HG02973 (cell line): ENCODE measurements around the gene KRTAP12-1.
"Not testable (repeated sequence)": the region's sequence is repeated elsewhere in the genome, so short reads cannot be mapped to it uniquely, and the experiment has no call there.

ENCODE experiments used
- ATAC-seq: cut with Tn5 transposase; IDR thresholded peaks from one replicate; pipeline ENCODE4 v1.9.1; 2021; ENCODE audit warnings: moderate library complexity; ENCODE audit not compliant: unreplicated experiment

The KRTAP12-1 gene

GRCh38 chr21:44699502-44700001 lies 17.6 kb upstream of the KRTAP12-1 start:
- no peak for ATAC-seq

- no peak for ATAC-seq
Observed at GRCh38 chr21:44697811-44698734, 16.1 kb upstream of the KRTAP12-1 start.

DNA sequence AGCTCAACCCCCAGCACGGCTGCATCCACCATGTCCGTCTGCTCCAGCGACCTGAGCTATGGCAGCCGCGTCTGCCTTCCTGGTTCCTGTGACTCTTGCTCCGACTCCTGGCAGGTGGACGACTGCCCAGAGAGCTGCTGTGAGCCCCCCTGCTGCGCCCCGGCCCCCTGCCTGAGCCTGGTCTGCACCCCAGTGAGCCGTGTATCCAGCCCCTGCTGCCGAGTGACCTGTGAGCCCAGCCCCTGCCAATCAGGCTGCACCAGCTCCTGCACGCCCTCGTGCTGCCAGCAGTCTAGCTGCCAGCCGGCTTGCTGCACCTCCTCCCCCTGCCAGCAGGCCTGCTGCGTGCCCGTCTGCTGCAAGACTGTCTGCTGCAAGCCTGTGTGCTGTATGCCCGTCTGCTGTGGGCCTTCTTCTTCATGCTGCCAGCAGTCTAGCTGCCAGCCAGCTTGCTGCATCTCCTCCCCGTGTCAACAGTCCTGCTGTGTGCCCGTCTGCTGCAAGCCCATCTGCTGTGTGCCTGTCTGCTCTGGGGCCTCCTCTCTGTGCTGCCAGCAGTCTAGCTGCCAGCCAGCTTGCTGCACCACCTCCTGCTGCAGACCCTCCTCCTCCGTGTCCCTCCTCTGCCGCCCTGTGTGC lies 15.3 kb upstream of the KRTAP12-1 start, which contains the start of gene KRTAP10-12:
KRTAP10-12 (plus strand) TSS at position 1 of the 639 bp plus-strand sequence; CDS start at position 31, 30 bp downstream.
- ATAC-seq, result not testable (repeated sequence)

DNA sequence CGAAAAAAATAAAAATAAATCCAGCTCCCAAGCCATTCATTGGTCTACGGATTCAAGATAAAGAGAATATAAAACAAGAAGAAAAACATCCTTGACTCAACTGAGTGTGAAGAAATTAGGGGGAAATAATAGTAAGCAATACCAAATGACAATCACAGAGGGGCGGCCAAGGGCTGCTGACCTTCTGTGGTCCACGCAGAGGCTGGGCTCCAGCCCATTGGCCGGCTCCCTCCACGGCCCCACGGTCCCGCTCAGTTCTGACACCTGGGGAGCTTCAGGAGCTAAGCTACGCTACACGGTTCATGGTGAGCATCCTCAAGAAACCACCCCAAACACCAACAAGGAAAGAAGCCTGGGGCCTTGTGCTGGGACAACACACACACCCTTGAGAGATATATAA lies 14.6 kb upstream of the KRTAP12-1 start:
- no peak for ATAC-seq

DNA sequence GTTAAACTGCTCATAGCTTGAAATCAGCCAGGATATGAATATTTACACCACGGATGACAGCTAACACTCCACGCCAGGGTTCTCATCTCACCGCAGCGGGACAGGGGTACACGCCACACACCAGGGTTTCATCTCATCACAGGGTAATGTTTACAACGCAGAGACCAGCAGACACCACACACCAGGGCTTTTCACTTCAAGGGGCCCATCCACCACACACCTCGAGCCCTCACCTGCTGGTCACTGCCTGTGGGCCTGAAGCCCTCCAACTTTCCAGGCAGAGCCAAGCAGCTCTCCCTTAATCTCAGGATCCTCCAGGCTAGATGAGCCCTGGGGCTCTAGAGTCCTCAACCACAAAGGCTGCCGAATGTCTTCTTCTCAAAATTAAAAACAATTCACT lies 13.7 kb upstream of the KRTAP12-1 start:
- no peak for ATAC-seq

DNA sequence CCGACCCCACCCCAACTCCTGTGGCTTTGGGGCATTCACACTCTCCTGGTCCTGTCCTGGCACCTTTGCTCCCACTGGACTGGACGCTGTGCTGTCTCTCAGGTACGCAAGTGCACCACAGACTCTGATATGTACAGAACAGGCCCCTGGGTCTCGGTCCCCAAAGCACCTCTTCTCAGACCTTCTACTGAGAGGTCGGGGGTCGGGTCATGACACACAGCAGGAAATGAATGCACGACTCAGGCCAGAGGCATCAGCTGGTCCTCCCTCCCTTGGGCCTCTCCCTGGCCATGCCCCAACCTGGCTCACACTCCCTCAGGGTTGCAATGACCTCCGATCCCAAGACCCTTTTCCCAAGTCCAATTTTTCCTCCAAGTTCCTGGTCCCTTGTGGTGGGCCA lies 13.2 kb upstream of the KRTAP12-1 start:
- no peak for ATAC-seq

GRCh38 chr21:44694776-44695175 lies 12.8 kb upstream of the KRTAP12-1 start:
- ATAC-seq, result no peak

GRCh38 chr21:44692798-44693512 lies 11.0 kb upstream of the KRTAP12-1 start:
- no peak for ATAC-seq

- ATAC-seq, result no peak
Observed at GRCh38 chr21:44691686-44692085, 9.7 kb upstream of the KRTAP12-1 start.

- ATAC-seq, result not testable (repeated sequence)
Observed at GRCh38 chr21:44689740-44690139, 7.8 kb upstream of the KRTAP12-1 start.

DNA sequence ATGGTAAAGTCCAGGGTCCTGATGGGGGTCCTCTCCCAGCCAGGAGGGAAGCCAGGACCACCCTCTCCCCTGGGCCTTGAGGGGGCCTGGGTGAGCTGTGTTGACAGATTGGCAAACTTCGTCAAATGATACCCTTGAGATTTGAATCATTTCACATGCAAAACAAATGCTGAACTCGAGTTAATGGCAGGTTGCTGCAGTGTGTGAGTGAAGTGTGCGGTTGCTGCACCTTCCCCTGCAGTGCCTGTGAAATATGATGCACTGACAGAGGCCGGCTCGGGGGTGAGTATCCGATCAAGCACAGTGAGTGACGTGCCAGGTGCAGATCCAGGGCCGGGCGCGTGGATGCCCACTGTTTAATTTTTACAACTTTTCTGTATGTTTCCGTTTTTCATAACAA lies 5.7 kb upstream of the KRTAP12-1 start:
- ATAC-seq, result no peak

- ATAC-seq, result no peak
Observed at GRCh38 chr21:44686843-44687561, 5.0 kb upstream of the KRTAP12-1 start.

- ATAC-seq, result no peak
Observed at GRCh38 chr21:44686000-44686781, 4.2 kb upstream of the KRTAP12-1 start.

GRCh38 chr21:44685050-44685449 lies 3.1 kb upstream of the KRTAP12-1 start:
- ATAC-seq, result not testable (repeated sequence)

GRCh38 chr21:44684483-44684882 lies 2.5 kb upstream of the KRTAP12-1 start:
- no peak for ATAC-seq

DNA sequence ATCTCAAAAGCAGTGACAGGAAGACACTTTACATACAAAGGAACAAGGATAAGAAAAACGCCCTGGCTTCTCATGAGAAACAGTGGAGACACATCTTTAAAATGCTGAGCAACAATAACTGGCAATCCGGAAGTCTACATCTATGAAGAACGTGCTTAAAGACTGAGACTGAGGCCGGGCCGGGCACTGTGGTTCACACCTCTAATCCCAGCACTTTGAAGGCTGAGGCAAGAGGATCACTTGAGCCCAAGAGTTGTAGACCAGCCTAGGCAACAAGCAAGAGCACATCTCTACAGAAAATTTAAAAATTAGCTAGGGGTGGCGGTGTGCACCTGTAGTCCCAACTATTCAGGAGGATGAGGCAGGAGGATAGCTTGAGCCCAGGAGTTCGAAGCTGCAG lies 2.1 kb upstream of the KRTAP12-1 start:
- ATAC-seq, result no peak

GRCh38 chr21:44682580-44683151 lies 703 bp upstream of the KRTAP12-1 start:
- ATAC-seq, result no peak

GRCh38 chr21:44681152-44681551 lies 811 bp downstream of the KRTAP12-1 start:
- no peak for ATAC-seq

DNA sequence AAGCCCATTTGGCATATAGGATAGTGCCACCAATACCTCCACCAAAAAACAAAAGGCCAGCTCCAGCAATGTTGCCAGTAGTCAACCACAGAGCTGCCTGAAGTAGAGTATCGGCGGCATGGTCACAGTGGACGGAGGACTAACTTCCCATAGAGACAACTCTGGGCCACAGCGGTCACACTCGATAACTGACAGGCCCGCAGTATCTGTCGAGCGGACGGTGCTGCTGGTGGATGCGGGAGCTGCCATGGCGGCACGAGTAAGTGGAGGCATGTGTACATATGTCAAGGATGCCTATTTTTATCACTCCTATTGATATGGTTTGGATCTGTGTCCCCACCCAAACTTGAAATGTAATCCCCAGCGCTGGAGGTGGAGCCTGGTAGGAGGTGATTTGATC lies 4.1 kb downstream of the KRTAP12-1 start:
- ATAC-seq, result no peak
